HS-5 (cell line): ENCODE measurements around the gene ZNF14.
"Not testable (repeated sequence)": the region's sequence is repeated elsewhere in the genome, so short reads cannot be mapped to it uniquely, and the experiment has no call there.

Experiments used
- DNase-seq: peaks from one replicate; pipeline ENCODE4 v3.0.0-alpha.2; 2012; ENCODE audit warnings: low read depth

Gene ZNF14

DNA sequence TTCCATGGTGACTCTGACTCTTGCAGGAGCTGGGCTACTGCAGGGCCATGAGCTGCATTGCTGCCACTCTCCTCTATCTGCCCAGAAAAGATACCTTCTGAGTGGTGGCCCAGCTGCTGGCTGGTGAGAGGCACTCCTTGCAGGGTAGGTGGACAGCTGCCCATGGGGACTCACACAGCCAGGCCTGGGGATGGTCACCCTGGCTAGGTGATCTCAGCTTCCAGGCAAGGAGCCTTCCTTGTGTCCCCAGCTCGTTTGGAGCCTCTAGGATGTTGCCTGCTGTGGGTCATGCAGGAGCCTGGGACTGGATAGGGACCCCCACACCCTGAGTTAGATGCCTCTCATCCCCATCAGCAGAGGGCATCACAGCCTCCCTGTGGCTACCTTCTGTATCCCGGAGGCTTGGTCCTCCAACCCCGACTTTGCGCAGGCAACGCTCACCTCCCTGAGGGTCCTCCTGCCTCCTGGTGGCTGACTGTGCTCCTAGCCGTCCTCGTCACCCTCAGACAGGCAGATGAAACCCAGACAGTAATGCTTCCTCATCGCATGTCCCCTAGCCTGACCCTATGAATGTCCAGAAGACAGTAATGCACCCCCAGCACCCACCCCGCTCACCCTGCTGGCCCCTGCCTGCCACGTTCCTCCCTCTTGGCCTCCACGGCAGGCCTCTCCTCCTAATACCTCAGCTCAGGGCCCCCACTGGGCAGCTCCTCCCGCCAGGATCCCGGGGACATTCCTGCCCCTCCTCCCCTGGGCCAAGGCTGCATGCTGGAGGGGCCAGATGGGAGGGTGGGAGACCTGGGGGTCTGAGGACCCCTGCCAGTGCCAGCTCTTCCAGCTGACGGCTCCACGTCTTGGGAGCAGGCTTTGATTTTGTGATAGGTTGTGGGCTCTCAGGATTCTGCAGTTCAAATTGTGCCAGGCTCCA is 13.6 kb upstream of the ZNF14 start:
- no peak for DNase-seq

DNA sequence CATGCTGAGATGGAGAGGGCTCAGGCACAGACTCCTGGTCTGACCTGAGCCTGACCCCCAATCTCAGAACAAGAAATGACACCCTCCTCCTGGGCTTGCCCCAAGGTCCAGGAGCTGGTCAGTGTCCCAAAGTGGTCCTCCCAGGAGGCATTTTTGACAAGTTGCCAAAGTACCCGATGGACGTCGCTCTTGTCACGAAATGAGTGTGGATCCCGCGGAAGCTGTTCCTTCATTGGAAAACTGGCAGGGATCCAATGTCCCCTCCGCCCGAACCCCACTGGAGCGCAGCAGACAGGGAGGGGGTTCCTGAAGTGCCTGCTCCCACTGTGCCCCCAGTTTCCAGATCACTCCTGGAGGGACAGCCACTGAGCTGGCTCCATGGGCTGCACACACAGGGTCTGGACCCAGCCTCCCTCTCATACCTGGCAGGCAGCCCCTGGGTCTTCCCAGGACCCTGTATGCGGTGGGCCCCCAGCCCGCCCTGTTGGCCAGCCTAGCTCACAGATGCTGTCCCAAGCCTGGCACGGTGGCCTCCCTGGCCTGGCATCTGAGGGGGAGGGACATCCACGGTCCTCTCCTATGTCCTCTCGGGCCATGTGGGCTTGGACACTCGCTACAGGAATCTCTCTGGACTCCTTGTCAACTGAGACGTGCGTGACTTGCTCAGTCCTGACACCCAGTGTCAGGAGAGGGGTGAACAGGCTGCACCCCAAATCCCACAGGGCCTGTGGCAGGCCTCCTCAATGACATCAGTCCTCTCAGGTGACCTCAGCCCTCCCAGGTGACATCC is 12.8 kb upstream of the ZNF14 start:
- no peak for DNase-seq

DNA sequence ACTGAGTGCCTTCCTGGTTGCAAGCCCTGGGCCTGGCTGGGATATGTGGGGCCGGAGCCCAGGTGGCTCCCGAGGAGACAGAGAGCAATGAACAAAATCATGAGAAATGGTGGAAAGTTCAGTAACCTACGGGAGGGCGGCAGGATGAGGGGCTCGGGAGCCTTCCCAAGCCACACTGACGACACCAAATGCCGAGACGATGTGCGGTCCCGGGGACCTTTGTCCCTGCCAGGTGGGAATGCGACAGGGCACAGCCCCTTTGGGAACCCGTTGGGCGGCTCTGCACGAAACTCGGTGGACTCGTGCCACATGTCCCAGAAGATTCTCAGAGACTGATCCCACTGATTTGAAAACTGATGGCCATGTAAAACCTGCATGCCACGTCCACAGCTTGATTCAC is 11.7 kb upstream of the ZNF14 start:
- DNase-seq, result no peak

DNA sequence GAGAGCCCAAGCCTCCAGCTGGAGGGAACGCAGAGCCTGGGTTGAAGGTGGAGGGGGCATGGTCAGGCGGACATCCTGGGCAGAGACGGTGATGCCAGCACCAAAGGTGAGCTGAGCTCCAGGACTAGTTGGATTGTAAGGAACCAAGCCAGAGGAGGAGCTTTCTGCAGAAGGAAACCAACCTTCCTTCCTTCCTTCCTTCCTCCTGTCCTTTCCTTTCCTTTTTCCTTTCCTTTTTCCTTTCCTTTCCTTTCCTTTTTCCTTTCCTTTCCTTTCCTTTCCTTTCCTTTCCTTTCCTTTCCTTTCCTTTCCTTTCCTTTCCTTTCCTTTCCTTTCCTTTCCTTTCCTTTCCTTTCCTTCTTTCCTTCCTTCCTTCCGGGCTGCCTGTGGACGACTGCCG is 11.0 kb upstream of the ZNF14 start:
- not testable (repeated sequence) for DNase-seq

DNA sequence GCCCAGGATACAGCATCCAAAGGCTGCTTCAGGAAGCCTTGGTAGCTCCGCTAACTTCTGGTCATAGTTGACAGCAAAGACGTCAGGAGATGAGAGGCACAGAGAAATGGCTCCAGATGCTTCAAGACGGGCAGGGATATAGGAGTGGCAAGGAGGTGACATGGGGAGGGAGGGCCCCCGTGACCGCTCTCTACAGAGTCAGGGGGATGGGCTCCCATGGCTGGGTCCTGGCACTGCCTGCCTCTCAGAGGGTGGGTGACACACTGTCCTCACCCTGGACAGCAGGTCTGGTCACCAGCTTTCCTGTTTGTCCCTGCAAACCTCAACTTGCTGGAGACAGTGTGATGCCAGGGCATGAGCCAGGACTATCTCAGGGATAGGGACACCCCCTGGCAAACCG is 10.3 kb upstream of the ZNF14 start:
- DNase-seq, result no peak

DNA sequence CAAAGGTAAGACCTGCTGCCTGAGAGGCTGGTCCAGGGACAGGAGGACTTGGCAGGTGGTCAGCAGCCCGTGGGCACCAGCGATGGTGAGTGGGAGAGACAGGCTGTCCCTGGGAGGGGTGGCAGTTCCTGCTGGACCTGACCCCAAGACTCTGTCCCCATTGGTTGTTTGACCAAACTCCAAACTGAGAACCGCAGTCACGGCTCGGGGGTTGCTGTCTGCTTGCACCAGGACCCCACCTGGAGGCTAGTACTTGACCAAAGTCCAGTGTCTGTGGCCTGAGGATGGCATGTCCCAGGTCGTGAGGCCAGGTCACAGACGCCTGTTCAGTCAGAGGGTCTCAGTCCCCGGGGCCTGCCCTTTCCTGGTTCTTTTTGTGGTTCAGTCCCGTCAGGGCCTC is 9.9 kb upstream of the ZNF14 start:
- no peak for DNase-seq

DNA sequence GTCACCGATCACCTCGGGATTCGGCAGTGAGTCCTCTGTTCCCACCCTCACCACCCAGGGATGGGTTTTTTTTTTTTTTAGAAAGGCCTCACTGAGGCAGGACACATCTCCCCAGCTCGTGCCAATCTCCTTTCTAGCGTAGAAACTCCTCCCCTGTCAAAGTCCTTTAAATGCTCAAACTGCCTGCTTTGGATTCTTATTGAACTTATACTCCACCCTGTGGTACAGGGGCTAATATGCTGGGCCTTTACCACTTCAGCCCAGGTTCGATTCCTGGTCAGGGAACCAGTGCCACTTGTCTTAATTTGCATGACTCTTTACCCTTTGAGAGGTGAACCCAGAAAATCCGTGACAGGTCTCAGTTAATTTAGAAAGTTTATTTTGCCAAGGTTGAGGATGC is 8.3 kb upstream of the ZNF14 start:
- DNase-seq, result no peak

DNA sequence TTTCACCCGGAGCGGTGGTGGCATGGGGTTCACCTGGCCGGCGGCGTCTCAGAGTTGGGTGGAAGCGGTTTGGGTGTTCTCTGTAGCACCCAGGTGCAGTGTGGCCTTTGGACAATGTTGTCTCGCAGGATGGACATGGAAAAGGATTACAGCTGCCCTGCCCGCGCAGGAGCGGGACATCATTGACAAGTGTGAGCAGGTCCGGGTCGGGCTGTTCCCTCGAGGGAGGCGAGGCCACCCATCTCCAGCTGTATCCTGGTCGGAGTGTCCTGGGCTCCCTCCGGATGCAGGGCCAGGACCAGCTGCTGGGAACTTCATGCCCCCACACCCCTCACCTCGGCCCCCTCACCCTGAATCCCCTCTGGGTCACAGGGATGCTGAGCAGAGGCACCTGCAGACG is 7.8 kb upstream of the ZNF14 start:
- DNase-seq, result no peak

DNA sequence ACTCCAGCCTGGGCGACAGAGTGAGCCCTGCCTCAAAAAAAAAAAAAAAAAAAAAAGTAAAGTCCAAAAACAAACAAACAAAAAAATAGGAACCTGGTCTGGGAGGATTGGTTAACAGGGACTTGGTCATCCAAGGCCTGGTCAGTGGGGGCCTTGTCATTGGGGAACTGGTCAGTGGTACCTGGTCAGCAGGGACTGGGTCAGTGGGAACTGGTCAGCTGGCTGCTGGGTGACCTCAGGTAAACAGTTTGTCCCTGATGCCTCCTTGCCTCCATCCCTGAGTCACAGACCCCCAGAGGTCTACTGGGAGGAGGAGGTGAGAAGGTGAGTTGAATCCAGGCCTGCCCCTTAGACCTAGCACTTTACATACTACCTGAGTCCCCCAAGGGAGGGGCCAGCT is 5.7 kb upstream of the ZNF14 start:
- no peak for DNase-seq

DNA sequence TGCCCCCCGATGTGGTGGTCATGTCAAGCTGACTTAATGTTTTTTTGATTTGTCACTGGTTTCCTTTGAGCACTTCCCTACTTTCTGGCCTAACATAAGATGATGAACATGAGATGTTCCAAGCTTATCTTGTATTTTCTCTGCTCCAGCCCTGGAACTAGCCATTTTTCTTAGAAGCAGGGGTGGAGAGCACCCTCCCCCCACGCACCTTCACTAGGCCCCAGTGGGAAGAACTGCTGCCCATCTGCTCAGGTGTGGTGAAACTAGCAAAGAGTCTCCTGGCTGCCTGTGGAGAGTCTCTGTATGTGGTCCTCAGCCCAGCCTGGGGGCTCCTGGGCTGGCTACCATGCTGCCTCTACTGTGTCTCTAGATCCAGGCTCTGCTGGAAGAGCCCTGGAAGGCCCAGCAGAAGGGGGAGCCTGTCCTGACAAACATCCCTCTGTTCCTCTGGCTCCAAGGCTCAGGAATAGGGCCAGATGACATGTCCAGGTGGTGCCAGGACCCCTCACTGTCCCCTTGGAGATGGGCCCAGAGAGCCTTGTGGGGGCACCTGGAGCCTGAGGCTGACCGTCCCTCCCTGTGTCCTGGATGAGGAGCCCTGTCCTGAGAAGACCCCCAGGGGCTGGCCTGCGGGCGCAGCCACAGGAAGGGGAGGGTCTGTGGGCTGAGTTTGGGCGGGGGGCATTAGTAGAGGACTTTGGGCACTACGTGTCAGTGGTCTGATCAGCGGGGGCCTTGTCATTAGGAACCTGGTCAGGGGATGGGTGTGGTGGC is 4.8 kb upstream of the ZNF14 start:
- DNase-seq, result no peak

DNA sequence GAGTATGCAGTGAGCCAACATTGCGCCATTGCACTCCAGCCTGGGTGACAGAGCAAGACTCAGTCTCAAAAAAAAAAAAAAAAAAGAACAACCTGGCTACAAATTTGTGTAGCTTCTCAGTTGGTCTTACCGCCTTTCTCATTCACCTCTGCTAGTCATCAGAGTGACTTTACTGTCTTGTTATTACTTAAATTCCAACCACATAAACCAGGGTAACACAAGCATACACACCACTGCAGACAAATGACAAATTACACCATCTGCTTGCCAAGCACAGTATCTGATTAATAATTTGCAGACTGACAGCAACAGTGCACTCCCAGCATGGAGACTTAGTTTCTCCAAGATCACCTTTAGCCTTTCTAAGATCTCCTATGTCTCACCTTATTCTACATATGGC is 11.0 kb downstream of the ZNF14 start:
- no peak for DNase-seq

DNA sequence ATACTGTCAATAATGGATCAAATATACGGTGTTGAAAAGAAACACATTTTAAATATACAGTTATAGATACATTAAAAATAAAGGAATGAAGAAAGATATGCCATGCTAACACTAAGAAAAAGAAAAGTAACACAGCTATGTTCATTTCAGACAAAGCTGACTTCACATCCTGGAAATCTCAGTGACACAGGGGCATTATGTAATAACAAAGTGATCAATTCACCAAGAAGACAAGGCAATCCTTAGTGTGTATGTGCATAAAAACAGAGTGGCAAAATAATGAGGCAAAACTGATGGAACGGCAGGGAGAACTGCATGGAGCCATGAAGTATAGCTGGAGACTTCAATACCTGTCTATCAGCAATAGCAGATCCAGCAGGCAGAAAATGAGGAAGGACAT is 13.1 kb downstream of the ZNF14 start:
- no peak for DNase-seq

DNA sequence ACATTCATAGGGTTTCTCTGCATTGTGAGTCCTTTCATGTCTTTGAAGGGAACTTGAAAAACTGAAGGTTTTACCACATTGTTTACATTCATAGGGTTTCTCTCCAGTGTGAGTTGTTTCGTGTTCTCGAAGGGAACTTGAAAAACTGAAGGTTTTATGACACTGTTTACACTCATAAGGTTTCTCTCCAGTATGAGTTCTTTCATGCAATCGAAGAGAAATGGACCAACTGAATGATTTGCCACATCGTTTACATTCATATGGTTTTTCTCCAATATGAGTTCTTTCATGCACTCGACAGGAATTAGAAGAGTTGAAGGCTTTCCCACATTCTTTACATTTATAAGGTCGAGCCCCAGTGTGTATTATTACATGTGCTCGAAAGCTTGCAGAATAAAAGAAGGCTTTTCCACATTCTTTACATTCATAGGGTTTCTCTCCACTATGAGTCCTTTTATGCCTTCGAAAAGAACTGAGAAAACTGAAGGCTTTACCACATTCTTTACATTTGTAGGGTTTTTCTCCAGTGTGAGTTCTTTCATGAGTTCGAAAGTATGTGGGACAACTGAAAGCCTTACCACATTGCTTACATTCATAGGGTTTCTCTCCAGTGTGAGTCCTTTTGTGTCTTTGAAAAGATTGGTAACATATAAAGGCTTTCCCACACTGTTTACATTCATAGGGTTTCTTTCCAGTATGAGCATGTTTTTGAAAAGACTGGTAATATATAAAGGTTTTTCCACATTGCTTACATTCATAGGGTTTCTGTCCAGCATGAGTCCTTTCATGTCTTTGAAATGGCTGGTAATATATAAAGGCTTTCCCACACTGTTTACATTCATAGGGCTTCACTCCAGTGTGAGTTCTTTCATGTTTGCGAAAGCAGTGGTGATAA is 20.7 kb downstream of the ZNF14 start:
- DNase-seq, result no peak

DNA sequence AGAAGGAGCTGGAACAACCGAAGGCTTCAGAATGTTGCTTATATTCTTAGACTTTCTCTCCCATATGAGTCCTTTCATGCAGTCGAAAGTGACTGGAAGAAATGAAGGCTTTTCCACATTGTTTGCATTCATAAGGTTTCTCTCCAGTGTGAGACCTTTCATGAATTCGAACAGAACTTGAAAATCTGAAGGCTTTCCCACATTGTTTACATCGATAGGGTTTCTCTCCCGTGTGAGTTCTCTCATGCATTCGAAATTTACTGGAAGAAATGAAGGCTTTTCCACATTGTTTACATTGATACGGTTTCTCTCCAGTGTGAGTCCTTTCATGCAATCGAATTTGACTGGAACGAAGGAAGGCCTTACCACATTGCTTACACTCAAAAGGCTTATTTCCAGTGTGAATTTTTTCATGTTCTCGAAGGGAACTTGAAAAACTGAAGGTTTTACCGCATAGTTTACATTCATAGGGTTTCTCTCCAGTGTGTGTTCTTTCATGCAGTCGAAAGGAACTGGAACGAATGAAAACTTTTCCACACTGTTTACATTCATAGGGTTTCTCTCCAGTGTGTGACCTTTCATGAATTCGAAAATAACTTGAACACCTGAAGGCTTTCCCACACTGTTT is 21.5 kb downstream of the ZNF14 start:
- DNase-seq, result no peak

DNA sequence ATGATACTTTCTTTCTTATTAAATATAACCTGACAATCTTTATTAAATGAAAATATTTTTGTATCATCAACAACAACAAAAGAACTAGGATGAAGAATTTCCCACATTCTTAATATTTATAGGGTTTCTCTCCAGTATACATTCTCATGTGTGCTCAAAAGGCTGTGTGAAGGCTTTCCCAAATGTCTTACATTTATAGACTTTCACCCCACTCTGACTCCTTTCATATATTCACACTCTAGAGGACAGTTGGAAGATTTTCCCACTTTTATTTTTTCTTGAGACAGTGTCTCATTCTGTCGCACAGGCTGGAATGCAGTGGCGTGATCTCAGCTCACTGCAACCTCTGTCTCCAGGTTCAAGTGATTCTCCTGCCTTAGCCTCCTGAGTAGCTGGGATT is 22.4 kb downstream of the ZNF14 start:
- no peak for DNase-seq

DNA sequence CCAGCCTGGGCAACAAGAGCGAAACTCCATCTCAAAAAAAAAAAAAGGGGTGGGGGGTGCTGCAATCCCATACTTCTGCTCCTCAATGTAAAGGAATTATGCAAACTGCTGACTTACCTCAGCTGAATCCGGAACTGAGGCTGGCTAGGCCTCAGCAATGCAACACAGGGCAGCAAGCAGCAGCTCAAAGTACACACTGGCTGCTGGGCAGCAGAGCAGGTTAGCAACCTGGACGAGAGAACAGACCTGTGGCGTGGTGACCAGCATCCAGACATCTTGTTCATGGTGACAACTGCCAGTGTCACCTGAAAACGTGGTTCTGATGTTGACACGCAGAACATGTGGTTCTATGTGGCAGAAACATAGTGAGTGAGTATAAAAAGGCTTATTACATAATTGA is 28.1 kb downstream of the ZNF14 start:
- DNase-seq, result no peak

DNA sequence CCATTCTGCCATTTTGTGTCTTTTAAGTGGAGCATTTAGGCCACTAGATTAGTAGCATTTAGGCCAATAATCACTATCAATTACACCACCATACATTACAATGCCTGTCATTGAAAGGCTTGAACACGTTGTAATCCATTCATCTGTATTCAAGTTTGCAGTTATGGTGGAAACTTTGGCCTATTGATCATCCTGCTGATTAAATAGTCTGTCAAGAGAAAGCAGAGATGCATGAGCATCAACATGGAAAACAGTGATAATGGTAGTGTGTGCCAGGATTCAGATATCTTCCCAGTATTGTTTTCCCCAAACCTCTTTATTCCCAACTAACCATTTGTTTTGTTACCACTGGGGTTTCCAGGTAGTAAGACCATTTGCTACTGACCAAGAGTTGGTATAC is 32.4 kb downstream of the ZNF14 start:
- not testable (repeated sequence) for DNase-seq

DNA sequence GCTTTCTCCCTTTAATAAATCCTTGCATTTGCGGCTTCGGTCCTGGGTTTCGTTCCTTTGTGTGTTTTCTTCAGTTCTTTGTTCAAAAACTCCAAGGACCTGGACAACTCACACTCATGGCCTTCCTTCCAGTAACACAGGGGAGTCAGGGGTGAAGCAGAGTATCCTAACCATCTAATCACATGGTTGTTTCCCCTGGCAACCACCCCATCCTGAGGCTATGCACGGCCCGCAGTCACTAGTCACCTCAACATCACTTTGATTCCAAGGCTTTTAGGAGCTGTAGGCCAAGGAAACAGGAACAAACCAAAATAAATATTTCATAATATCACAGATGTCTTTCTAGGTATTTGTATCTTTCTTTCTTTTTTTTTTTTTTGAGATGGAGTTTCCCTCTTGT is 35.3 kb downstream of the ZNF14 start:
- no peak for DNase-seq

DNA sequence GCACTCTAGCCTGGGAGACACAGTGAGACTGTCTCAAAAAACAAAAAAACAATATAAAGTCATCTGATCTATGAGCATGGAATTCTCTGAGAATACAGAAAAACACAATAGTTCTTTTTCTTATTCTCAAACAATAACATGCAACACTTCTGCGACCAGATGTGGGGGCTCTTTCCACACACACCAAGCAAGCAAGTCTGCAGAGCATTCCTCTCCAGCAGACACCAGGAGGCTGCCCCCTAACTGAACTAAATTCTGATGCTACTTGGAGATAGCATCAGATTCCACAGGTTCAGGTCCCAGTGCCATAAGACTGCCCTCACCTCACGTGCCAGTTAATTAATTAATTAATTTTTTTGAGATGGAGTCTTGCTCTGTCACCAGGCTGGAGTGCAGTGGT is 36.5 kb downstream of the ZNF14 start:
- no peak for DNase-seq

DNA sequence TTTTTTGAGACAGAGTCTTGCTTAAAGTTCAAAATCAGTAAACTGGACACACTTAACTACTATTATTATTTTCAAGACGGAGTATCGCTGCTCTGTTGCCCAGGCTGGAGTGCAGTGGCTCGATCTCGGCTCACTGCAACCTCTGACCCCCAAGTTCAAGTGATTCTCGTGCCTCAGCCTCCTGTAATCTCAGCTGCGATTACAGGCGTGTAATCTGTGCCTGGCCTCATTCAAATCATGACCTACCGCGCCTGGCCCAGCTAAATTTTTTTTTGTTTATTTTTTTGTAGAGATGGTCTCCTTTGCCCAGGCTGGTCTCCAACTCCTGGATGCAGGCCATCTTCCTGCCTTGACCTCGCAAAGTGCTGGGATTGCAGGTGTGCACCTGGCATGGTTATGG is 41.2 kb downstream of the ZNF14 start:
- DNase-seq, result no peak

DNA sequence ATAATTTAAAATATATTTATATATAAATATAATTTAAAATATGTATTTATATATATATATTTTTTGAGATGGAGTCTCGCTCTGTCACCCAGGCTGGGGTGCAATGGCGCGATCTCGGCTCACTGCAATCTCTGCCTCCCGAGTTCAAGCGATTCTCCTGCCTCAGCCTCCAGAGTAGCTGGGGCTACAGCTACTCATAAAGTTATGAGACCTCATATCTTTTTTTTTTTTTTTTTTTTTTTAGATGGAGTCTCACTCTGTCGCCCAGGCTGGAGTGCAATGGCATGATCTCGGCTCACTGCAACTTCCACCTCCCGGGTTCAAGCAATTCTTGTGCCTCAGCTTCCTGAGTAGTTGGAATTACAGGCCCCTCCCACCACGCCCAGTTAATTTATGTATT is 43.9 kb downstream of the ZNF14 start:
- DNase-seq, result not testable (repeated sequence)
